Measurements from ENCODE around the gene ANKRD63.

GRCh38 chr15:40266828-40267304 is 16.0 kb downstream of the ANKRD63 start:
- TF ChIP-seq CTCF (IDR thresholded peaks at IDR 0.05; ENCODE audit: borderline replicate concordance, extremely low read depth, low read length, poor library complexity, severe bottlenecking) (no peak), EZH2 (IDR thresholded peaks at IDR 0.05; ENCODE audit: borderline replicate concordance, low read depth, low read length, severe bottlenecking) (no peak)
